ENCODE results near the gene AATK. TPM values are rescaled to one million over a fixed set of nuclear protein-coding genes. Genes with fewer than 3 reads are reported as not detected.

Gene AATK
- total RNA-seq, 4 donors from 2014 or later, result 4.1 to 17.6 (median 7.4) TPM

- no peak for DNase-seq
- TF ChIP-seq CTCF (IDR thresholded peaks at IDR 0.05), result no peak
- TF ChIP-seq POLR2A (IDR thresholded peaks at IDR 0.05), result no peak
- Histone ChIP-seq H3K9me3 (no peaks in the 10 kb centered on the region), H3K27ac (no peak overlapping the region), H3K4me3 (replicated peaks in 1 of 3) (no peak overlapping the region), H3K36me3 (no peaks in the 10 kb centered on the region), H3K27me3 (no peaks in the 10 kb centered on the region), H3K4me1 (no peaks in the 10 kb centered on the region)
- 95% methylated on average over 8 to 10 of the region's 11 CpGs for WGBS, 2 donors
- intact Hi-C loops (cut with DNase I), result no loop called here
These were observed 36.7 kb downstream of the AATK start for GRCh38 chr17:81129289-81129688.

DNA sequence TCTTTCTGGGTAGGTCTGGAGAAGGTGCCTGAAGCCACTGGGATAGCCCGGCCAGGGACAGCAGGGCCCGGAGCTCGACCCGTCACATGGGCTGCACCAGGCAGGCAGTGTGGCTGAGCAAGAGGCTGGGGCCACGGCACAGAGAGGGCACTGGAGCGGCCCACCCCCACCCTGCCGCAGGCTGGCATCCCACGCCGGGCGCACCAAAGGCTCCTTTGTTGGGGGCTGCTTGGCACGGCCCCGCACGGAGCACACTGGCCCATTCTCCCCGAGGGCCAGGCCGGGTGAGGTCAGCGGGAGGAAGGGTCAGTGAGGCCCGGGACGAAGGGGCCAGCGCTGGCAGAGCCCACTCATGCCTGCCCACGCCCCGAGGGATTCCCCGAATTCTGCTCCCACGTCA, 37.2 kb downstream of the AATK start:
- TF ChIP-seq CTCF (IDR thresholded peaks at IDR 0.05), result no peak
- no peak for TF ChIP-seq POLR2A (IDR thresholded peaks at IDR 0.05)
- Histone ChIP-seq H3K4me3 (replicated peaks in 1 of 3) (no peak overlapping the region), H3K27me3 (no peaks in the 10 kb centered on the region), H3K27ac (no peak overlapping the region), H3K36me3 (no peaks in the 10 kb centered on the region), H3K4me1 (no peaks in the 10 kb centered on the region), H3K9me3 (no peaks in the 10 kb centered on the region)
- no peak for DNase-seq
- intact Hi-C loops (cut with DNase I), result no loop called here
- 80 to 90% methylated on average over 2 to 8 of the region's 23 CpGs for WGBS, 2 donors

DNA sequence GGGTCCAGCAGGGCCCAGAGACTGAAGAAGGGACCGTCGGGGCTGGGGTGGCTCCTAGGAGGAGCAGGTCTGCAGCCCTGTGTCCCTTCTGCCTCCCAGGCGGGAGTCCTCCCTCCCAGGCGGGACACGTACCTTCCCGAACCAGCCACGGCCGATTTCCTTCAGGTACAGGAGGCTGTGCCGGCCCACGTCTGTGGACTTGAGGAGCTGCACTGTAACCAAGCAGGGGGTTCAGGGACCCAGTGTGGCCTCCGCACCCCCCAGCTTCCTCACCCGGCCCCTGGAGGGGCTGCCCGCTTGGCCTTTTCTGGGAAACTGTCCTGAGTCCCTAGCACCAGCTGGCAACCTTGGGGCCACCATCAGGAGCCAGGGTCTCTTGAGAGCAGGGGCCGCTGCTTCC, 37.7 kb downstream of the AATK start:
- no peaks in the 10 kb centered on the region for H3K4me1 ChIP-seq
- H3K27ac ChIP-seq, result no peak overlapping the region
- no peak for TF ChIP-seq CTCF (IDR thresholded peaks at IDR 0.05)
- TF ChIP-seq POLR2A (IDR thresholded peaks at IDR 0.05), result no peak
- intact Hi-C loops (cut with DNase I), result no loop called here
- WGBS, 2 donors, result 93 to 94% methylated on average over 8 to 12 of the region's 14 CpGs
- no peak for DNase-seq
- no peaks in the 10 kb centered on the region for H3K9me3 ChIP-seq
- H3K27me3 ChIP-seq, result no peaks in the 10 kb centered on the region
- no peaks in the 10 kb centered on the region for H3K36me3 ChIP-seq
- H3K4me3 ChIP-seq (replicated peaks in 1 of 3), result no peak overlapping the region

GRCh38 chr17:81127526-81128177, 38.4 kb downstream of the AATK start:
- Histone ChIP-seq H3K4me3 (replicated peaks in 1 of 3) (no peak overlapping the region), H3K4me1 (no peaks in the 10 kb centered on the region), H3K27ac (no peak overlapping the region), H3K9me3 (no peaks in the 10 kb centered on the region), H3K27me3 (no peaks in the 10 kb centered on the region), H3K36me3 (no peaks in the 10 kb centered on the region)
- no peak for TF ChIP-seq CTCF (IDR thresholded peaks at IDR 0.05)
- TF ChIP-seq POLR2A (IDR thresholded peaks at IDR 0.05), result no peak
- DNase-seq, result no peak
- intact Hi-C loops (cut with DNase I), result no loop called here
- whole genome bisulfite sequencing, 2 donors, result 81 to 92% methylated on average over 16 to 19 of the region's 25 CpGs

DNA sequence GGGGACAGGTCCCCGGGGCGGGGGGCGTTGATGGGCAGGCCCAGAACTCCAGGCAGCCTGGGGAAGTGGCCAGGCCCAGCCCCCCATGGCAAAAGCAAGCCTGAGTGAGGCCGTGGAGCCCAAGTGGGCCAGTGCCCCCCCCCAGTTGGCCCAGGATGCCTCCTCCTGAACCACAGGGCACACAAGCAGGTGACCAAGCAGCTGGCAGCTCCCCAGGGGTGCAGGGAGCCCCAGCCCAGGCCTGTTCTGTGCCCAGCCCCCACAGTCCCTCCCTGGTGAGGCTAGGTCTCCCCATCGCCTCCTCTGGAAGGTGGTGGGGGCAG, 38.9 kb downstream of the AATK start:
- no peak for TF ChIP-seq POLR2A (IDR thresholded peaks at IDR 0.05)
- no peak for TF ChIP-seq CTCF (IDR thresholded peaks at IDR 0.05)
- H3K36me3 ChIP-seq, result no peaks in the 10 kb centered on the region
- H3K4me3 ChIP-seq (replicated peaks in 1 of 3), result no peak overlapping the region
- H3K27ac ChIP-seq, result no peak overlapping the region
- intact Hi-C loops (cut with DNase I), result no loop called here
- no CpG with 5 or more reads among the region's 5 CpGs for WGBS, 2 donors
- no peaks in the 10 kb centered on the region for H3K4me1 ChIP-seq
- no peaks in the 10 kb centered on the region for H3K9me3 ChIP-seq
- no peaks in the 10 kb centered on the region for H3K27me3 ChIP-seq
- DNase-seq, result no peak

Data from thyroid gland (tissue), 4 donors.